ENCODE measurements around the gene THRAP3. TPM values are rescaled to one million over a fixed set of nuclear protein-coding genes. Genes with fewer than 3 reads are reported as not detected.
A peak's percentile ranks its signal among the peaks of the same experiment; 100 is the strongest.

Gene THRAP3
- total and polyA plus RNA-seq, 2 donors (not counting 3 experiments of a cell fraction or from before 2014, with no cell fraction given), result 38.0 to 144 TPM

DNA sequence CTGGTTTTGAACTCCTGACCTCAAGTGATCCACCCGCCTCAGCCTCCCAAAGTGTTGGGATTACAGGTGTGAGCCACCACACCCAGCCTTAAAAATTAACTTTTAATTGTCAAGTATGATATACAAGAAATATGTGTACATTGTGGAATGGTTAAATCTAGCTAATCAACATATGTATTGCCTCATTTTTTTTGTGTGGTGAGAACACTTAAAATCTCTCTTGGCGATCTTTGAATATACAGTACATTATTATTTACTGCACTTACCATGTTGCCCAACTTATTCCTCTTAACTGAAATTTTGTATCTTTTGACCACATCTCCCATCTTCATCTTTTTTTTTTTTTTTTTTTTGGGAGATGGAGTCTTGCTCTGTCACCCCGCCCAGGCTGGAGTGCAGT lies 23.3 kb downstream of the THRAP3 start:
- POLR2A ChIA-PET, result no interaction called here
- Histone ChIP-seq H3K9ac (replicated peaks; ENCODE audit: extremely low read depth, insufficient read depth, low read length) (no peak overlapping the region), H3K4me1 (ENCODE audit: control insufficient read depth, extremely low read depth, insufficient read depth, low read length) (peaks cover 8% of the 10 kb centered on the region), H3K79me2 (ENCODE audit: control insufficient read depth, insufficient read depth, low read length) (peaks cover 89% of the 10 kb centered on the region), H3K4me3 (replicated peaks in 1 of 3; ENCODE audit: insufficient read depth in 1 of 3, low read depth in 1 of 3, low read length in 3 of 3) (no peak overlapping the region), H3K27me3 (ENCODE audit: control insufficient read depth in 2 of 2, insufficient read depth in 2 of 2, low read length in 2 of 2) (no peaks in the 10 kb centered on the region), H3K27ac (ENCODE audit: insufficient read depth, low read depth, low read length) (peak overlapping the region; percentile 21), H3K9me3 (replicated peaks; ENCODE audit: control insufficient read depth, insufficient read depth, low read length) (no peaks in the 10 kb centered on the region), H3K4me2 (ENCODE audit: insufficient read depth, low read length) (no peak overlapping the region), H3K36me3 (ENCODE audit: control insufficient read depth in 2 of 2, extremely low read depth in 1 of 2, insufficient read depth in 2 of 2, low read length in 2 of 2) (no peaks in the 10 kb centered on the region), H2AFZ (ENCODE audit: low read depth, low read length) (no peak overlapping the region), H4K20me1 (replicated peaks; ENCODE audit: control insufficient read depth, extremely low read depth, insufficient read depth, low read length) (peaks cover 4% of the 10 kb centered on the region), H3K9me1 (replicated peaks; ENCODE audit: control insufficient read depth, extremely low read depth, insufficient read depth, low read length) (no peaks in the 10 kb centered on the region)
- BruUV-seq (replicated peaks), result no TSS peak
- CTCF ChIA-PET, result interaction anchor here (0.7 to 0.8 kb wide), 2 partner anchors 11 to 24 kb away, joined by 3 to 5 read pairs; no protein-coding TSS in a partner anchor
- dilution Hi-C loops (cut with MboI; ENCODE audit: extremely low pct_ligation_motif_present, low sequenced_read_pairs), result no loop called here
- DNase-seq (ENCODE audit: low read depth, low spot score) (no peak), FAIRE-seq (no peak)
- TF ChIP-seq POLR2AphosphoS5 (IDR thresholded peaks at IDR 0.05; ENCODE audit: insufficient read depth, low read depth, low read length) (no peak), GATA2 (IDR thresholded peaks at IDR 0.05; ENCODE audit: insufficient read depth, insufficient read length, low read depth, low read length) (no peak), MYC (IDR thresholded peaks at IDR 0.05; ENCODE audit: low read depth, low read length) (no peak), JUN (IDR thresholded peaks at IDR 0.05; ENCODE audit: borderline replicate concordance, insufficient read depth, insufficient read length, low read depth) (no peak), EZH2 (IDR thresholded peaks at IDR 0.05; ENCODE audit: borderline replicate concordance, low read depth, low read length, severe bottlenecking) (no peak), POLR2A (IDR thresholded peaks at IDR 0.05; ENCODE audit: low read depth, low read length) (no peak), FOS (IDR thresholded peaks at IDR 0.05; ENCODE audit: borderline replicate concordance, insufficient read depth, low read length) (no peak)
- TF ChIP-seq, protein P1, sequence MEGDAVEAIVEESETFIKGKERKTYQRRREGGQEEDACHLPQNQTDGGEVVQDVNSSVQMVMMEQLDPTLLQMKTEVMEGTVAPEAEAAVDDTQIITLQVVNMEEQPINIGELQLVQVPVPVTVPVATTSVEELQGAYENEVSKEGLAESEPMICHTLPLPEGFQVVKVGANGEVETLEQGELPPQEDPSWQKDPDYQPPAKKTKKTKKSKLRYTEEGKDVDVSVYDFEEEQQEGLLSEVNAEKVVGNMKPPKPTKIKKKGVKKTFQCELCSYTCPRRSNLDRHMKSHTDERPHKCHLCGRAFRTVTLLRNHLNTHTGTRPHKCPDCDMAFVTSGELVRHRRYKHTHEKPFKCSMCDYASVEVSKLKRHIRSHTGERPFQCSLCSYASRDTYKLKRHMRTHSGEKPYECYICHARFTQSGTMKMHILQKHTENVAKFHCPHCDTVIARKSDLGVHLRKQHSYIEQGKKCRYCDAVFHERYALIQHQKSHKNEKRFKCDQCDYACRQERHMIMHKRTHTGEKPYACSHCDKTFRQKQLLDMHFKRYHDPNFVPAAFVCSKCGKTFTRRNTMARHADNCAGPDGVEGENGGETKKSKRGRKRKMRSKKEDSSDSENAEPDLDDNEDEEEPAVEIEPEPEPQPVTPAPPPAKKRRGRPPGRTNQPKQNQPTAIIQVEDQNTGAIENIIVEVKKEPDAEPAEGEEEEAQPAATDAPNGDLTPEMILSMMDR (IDR thresholded peaks at IDR 0.05; ENCODE audit: extremely low read depth in 1 of 2, insufficient read depth in 1 of 2, low read depth in 1 of 2, low read length in 2 of 2), result no peak
- TF ChIP-seq, protein P2, sequence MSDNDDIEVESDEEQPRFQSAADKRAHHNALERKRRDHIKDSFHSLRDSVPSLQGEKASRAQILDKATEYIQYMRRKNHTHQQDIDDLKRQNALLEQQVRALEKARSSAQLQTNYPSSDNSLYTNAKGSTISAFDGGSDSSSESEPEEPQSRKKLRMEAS (IDR thresholded peaks at IDR 0.05; ENCODE audit: insufficient read depth, insufficient read length), result no peak
- intact Hi-C loops (cut with micrococcal nuclease), result no loop called here
